Astrocyte of the cerebellum (primary cell): Measurements from ENCODE around the gene MTMR2.
A peak's percentile ranks its signal among the peaks of the same experiment; 100 is the strongest.

Source experiments
- DNase-seq: peaks from one replicate; pipeline ENCODE4 v3.0.0-alpha.2; 2011; ENCODE audit warnings: low read depth
- H3K4me3 ChIP-seq: 2 replicates; pipeline ENCODE4 v1.5.1; 2011; ENCODE audit warnings: mild to moderate bottlenecking, low read depth, low read length, moderate library complexity
- in situ Hi-C: cut with HindIII; loops from 2 replicates; pipeline ENCODE4 v1.10.0; 2017; ENCODE audit warnings: low sequenced_read_pairs
- TF ChIP-seq, protein P1 (sequence below): IDR thresholded peaks from 2 replicates; pipeline ENCODE4 v1.5.1; 2012; ENCODE audit warnings: low read length, low read depth, moderate library complexity, mild to moderate bottlenecking; ENCODE audit errors: missing control alignments

Gene MTMR2

DNA sequence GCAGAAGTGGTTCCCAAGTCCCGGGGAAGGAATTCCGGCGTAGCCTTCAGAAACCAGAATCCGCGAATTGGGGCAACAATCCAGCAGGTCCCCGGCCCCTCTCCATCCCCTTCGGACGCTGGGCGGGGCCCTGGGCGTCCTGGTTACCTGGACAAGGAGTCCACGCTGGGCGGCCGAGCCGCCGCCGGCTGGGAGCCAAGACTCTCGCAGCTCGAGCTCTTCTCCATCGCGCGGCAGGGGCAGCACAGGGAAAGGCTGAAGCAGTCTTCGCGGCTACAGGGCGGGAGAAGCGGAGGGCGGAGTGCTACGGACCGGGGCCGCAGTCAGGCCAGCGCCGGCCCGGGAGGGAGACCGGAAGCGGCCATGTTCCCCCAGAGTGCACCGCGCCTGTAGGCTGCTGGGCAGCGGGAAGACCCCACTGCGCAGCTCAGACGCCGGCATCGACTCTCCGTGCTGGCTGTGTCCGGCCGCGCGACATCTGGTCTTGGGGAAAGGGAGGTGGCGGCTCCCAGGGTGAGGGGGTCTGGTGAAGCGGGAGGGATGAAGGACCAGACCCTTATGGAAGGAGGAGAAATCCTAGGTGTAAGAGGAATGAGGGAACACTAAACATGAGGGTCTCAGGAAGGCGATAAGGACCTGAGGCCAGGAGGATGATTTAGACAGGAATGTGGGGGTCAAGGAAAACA lies at the start of gene MTMR2:
Gene MTMR2 (minus strand): TSS at position 380 of the 686 bp plus-strand sequence. CDS start 153 bp downstream, at position 227.
- DNase-seq: peak; percentile 38
- H3K4me3 ChIP-seq: peak within 1 kb of the TSS; percentile 90
- TF ChIP-seq, protein P1, sequence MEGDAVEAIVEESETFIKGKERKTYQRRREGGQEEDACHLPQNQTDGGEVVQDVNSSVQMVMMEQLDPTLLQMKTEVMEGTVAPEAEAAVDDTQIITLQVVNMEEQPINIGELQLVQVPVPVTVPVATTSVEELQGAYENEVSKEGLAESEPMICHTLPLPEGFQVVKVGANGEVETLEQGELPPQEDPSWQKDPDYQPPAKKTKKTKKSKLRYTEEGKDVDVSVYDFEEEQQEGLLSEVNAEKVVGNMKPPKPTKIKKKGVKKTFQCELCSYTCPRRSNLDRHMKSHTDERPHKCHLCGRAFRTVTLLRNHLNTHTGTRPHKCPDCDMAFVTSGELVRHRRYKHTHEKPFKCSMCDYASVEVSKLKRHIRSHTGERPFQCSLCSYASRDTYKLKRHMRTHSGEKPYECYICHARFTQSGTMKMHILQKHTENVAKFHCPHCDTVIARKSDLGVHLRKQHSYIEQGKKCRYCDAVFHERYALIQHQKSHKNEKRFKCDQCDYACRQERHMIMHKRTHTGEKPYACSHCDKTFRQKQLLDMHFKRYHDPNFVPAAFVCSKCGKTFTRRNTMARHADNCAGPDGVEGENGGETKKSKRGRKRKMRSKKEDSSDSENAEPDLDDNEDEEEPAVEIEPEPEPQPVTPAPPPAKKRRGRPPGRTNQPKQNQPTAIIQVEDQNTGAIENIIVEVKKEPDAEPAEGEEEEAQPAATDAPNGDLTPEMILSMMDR: no peak
- in situ Hi-C loops: no loop called here

DNA sequence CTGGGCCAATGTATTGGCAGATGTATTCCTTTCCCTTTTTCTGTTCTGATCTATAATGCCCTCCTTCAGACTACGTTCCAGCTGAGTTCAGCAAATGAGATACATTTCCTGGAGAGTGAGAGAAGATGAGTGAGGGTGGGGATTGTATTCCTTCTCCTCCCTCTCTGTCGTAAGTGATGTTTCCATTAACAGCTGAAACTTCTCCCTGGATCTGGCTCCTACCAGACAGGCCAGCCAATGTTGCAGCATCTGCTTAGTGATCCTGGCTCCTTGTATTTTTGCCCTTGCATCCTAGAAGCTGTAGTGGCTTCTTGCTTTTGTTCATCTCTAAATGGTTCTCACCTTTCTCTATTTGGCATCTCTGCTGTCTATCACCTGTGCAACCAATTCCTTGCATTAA lies 48.2 kb upstream of the MTMR2 start:
- in situ Hi-C loops: no loop called here

DNA sequence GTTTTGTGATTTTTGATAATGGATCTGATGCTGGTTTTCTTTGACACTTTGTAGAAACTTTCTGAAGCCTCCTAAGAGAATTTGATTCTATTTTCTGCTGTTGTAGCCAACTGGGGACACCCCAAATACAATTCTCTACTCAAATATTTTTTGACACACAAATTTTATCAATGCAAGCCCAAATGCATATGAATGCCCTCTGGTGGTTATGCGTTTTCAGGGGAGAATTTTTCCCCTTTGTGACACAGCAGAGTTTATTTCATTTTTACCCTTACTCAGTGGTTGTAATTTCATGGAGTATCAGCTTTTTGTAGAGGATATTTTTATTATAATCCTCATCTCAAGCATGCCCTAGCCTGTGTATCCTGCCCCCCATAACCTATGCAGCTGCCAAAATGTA lies 44.7 kb upstream of the MTMR2 start:
- in situ Hi-C loops: no loop called here
- TF ChIP-seq, protein P1: peak; percentile 46
- no peak for DNase-seq
- no peak overlapping the region for H3K4me3 ChIP-seq

More for the DNA sequence above, 48.2 kb upstream of the MTMR2 start:
- H3K4me3 ChIP-seq: no peak overlapping the region
- DNase-seq: no peak
- TF ChIP-seq, protein P1: no peak

DNA sequence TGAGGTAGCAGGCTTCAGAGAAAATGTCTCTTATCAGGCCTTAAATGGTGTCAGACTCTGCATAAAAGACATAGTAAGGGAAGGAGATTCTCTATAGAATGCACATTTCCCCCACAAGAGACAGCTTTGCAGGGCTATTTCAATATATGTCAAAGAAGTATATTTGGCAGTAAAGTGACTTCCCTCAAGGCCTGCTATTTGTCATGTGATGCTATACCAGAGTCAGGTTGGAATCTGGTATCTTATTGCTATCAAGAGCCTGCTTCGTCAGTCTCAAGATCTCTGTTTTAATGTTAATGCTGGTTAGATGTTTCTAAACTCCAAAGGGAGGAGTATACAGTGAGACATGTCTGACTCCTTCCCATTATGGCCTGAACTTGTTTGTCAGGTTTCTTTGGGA lies 40.4 kb upstream of the MTMR2 start:
- no peak for DNase-seq
- TF ChIP-seq, protein P1: no peak
- in situ Hi-C loops: no loop called here
- no peak overlapping the region for H3K4me3 ChIP-seq

DNA sequence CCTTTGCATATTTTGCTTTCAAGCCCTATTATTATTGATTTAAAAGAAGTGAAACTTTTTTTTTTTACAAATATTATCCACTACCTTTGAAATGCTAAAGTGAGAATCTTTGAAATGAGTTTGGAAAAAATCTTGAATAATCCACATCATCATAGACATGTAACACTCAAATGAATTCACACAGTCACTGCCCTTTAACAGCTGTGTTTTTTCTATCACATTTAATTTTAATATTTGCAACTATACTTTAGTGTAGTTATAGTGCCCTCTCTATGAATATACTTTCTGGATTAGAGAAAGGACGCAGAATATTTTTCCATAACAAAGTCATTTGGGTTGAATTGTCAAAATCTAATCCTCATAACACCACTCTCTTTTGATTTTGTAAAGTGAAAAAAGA lies 37.9 kb upstream of the MTMR2 start:
- DNase-seq: no peak
- in situ Hi-C loops: no loop called here
- TF ChIP-seq, protein P1: no peak
- no peak overlapping the region for H3K4me3 ChIP-seq

DNA sequence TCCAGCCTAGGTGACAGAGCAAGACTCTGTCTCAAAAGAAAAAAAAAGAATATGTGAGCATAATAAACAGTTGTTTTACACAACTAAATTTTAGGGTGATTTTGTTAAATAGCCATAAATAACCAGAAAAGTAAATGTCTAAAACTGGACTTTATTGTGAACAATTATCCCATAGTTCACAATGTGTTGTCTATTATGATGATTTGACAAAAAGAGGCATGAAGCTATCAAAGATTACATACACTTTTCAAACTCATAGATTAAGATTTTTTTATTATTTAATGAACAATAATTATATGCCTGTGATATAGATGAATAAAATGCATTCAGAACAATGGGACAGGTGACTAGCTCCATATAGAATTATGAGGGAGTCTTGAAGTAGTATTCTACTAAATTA lies 27.0 kb upstream of the MTMR2 start:
- in situ Hi-C loops: no loop called here
- H3K4me3 ChIP-seq: no peak overlapping the region
- DNase-seq: no peak
- TF ChIP-seq, protein P1: no peak

DNA sequence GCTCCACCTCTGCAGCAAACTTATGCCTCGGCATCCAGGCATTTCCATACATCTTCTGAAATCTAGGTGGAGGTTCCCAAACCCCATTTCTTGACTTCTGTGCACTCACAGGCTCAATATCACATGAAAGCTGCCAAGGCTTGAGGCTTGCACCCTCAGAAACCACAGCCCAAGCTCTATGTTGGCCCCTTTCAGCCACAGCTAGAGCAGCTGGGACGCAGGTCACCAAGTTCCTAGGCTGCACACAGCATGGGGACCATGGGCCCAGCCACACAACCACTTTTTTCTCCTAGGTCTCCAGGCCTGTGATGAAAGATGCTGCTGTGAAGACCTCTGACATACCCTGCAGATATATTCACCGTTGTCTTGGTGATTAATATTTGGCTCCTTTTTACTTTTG lies 24.7 kb upstream of the MTMR2 start:
- no peak for DNase-seq
- in situ Hi-C loops: no loop called here
- H3K4me3 ChIP-seq: no peak overlapping the region
- TF ChIP-seq, protein P1: no peak
